ENCODE results near the gene ZRANB3.

GRCh38 chr2:135091681-135092080 lies 439.3 kb downstream of the ZRANB3 start:
- no peak for TF ChIP-seq CTCF (conservative IDR thresholded peaks at IDR 0.05 in 1 of 2, IDR thresholded peaks at IDR 0.05 in 1 of 2; ENCODE audit: low read depth in 1 of 2, low read length in 2 of 2)
- TF ChIP-seq EZH2 (IDR thresholded peaks at IDR 0.05; ENCODE audit: low read length, missing control alignments): no peak
